Central memory CD4-positive, alpha-beta T cell (primary cell): ENCODE data around the gene CARD11.

ENCODE experiments used
- DNase-seq: peaks from one replicate; pipeline ENCODE4 v3.0.0; 2022

CARD11 gene

GRCh38 chr7:2864204-2864985, 179.3 kb downstream of the CARD11 start:
- DNase-seq, result no peak

- peak; percentile 61 for DNase-seq
These were observed 180.1 kb downstream of the CARD11 start for GRCh38 chr7:2863461-2864066.

GRCh38 chr7:2862831-2863361, 180.8 kb downstream of the CARD11 start:
- DNase-seq, result no peak

DNA sequence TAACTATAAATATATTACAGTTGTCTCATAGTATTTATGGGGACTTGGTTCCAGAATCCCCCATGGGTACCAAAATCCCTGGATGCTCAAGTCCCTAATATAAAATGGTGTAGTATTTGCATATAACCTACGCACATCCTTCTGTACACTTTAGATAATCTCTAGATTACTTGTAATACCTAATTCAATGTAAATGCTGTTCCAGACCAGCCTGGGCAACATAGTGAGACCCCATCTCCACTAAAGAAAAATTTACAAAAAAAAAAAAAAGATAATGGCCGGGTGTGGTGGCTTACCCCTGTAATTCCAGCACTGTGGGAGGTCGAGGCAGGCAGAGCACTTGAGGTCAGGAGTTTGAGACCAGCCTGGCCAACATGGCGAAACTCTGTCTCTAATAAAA, 182.2 kb downstream of the CARD11 start:
- no peak for DNase-seq

DNA sequence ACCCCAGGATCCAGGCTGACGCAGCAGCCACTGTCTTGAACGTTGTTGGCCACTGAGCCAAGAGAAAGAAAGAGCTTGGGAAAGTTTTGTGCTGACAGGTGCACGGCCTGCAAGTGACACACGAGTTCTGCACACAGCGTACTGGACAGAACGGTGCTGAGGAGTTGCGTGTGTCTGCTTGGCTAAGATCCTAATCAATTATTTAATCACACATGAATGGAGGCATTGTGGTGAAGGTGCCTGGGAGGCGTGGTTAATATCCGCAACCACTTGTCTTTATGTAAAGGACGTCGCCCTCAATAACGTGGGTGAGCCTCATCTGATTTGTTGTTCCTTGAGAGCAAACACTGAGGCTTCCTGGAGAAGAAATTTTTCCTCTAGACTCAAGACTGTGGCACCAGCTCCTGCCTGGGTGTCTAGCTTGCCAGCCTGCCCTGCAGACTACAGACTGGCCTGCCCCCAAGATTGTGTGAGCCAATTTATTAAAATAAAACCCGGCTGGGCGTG, 183.0 kb downstream of the CARD11 start:
- no peak for DNase-seq

DNA sequence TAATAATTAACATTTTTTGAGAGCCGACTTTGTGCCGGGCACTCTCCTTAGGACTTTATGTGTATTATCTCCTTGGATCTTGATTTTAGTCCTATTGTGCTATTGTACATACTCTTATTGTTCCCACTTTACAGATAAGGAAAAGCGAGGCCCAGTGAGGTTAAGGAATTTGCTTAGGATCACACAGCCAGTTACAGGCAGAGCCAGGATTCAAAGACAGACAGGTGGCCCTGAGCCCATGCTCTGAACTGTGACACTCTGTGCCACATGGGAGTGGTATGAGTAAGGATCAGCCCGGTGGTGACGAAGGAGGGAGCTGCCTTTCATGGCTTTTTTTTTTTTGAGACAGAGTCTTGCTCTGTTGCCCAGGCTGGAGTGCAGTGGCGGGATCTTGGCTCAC, 183.7 kb downstream of the CARD11 start:
- no peak for DNase-seq

GRCh38 chr7:2858621-2859020, 185.0 kb downstream of the CARD11 start:
- no peak for DNase-seq

DNA sequence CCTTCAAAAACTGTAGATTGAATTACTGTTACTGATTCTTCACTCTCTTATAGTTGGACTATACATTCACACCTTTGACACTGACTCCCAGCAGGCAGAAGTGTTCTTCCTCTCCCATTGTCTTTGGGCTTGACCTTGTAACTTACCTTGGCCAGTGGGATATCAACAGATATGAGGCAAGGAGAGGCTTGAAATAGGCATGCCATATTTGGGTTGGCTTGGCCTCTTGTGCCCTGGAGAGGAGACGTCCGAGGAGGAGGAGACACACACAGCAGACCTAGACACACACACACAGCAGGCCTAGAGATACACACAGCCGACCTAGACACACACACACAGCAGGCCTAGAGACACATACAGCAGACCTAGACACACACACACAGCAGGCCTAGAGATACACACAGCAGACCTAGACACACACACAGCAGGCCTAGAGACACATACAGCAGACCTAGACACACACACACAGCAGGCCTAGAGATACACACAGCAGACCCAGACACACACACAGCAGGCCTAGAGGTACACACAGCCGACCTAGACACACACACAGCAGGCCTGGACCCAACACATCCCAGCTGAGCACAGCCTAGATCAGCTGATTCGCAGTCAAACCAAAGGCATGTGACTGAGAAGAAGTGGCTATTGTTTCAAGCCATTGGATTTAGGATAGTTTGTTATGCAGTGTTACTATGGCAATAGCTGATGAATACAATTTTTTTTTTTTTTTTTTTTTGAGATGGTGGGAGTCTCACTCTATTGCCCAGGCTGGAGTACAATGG, 187.1 kb downstream of the CARD11 start:
- no peak for DNase-seq
